ENCODE results near the gene TM9SF4.
A peak's percentile ranks its signal among the peaks of the same experiment; 100 is the strongest.
"Not testable (repeated sequence)": the region's sequence is repeated elsewhere in the genome, so short reads cannot be mapped to it uniquely, and the experiment has no call there.

TM9SF4 gene

DNA sequence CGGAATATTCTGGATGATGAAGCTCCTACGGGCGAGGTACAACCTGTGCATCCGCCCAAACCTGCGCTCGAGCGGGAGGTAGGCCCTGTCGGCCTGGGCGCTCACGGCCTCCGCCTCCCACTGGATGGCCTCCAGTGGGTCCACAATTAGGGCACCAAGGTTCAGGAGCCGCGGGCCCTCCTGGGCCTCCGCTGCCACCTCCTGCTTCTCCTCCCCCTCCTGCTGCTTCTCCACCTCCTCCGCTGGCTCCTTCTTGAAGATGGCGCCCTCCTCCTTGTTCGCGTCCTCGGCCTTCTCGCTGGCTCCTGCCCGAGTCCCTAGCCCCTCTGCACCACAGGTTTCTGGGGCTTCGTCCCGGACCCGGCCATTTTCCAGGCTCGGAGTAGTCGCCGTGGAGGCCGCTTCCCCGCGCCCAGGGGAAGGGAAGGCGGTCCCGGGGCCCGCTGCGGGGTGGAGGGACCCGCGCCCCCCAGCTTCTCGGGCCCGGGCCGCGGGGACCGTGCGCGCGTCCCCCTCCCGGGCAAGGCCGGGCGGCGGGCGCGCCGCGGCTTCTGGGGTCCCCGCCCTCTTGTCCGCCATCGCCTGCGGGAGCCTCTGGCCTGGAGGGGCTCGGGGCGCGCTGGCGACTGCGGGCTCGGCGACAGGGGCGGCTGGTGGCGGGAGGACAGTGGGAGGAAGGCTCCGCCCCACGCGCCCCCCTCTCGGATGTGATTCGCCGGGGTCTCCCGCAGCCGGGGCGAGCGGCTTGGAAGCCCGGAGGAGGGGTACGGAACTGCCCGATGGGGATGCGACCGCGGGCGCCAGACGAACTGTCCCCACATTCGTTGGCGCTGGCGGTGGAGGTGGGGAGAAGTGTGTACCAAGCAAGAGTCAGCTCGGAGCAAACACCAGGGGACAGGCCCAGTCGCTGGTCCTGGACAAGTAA lies 80.4 kb downstream of the TM9SF4 start:
- peak in 1 of 3 experiments; percentile 33 for DNase-seq (ENCODE audit: low read depth in 3 of 3)

DNA sequence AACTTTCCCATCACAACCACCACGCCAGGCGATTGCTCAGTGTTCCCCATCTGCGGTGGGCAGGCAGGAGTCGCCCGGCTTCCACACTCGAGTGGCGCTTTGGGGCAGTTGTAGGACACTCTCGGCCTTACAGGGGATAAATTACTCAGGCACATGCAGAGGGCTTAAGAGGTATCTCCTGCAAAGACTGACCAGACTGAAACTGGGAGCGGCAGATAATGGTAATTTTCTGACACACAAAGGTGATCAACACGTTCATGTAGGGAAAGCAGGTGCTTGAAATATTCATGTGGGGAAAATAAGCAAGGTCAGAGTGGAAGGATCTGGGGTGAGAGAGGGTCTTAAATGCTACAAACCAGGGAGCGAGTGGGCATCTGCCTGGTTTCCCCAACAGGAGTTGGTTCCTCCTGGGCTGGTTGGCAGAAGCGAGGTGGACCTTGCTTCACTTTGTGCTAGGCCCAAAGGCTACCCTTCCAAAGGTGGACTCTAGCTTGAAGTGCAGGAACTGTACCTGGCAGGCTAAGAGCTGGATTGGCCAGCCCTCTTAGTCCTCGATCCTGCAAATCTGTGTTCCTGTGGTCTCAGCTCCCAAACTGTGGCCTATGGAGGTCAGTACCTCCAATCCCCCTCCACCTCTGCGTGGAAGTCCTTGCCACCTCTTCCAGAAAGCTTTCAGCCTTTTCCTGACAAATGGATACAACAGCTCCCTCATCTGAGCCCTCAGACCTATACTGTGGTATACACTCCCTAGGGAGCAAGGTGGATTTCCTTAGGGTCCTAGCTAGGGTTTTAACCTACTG lies 81.3 kb downstream of the TM9SF4 start:
- DNase-seq (ENCODE audit: low read depth in 3 of 3) = no peak

DNA sequence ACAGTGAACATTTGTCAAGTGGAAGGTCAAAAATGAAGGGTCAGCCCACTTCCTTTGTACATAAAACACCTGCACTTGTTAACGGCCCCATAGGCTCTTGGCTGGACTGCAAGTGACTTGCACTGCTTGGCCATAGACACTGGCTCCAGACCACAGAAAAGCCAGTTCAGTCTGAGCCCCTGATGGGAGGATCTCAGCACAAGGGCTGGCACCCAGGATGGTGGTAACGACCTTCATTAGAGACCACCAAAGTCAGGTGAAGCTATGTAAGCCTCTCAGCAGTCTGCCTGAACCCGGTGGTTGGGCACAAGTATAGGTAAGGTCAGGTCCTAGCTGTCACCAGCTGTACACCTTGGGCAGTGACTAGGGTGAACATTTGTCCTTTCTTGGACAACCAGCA lies 81.9 kb downstream of the TM9SF4 start:
- no peak for DNase-seq (ENCODE audit: low read depth in 3 of 3)

DNA sequence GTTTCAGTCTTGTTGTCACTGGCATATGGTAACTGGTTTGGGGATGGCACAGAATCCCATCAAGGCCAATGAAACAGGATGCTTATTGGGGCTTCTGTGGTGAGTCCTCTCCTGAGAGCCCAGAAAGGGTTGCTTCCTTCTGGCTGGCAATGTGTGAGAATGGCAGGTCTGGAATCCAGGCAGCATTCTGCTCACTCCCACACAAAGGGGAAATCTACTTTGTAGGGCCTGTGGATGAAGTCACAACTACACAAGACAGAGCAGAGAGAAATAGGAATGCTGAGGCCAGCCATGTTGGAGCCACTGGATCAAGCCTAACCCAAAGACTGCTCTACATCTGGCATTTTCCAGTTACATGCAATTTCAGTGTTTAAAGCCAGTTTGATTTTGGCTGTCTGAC lies 82.4 kb downstream of the TM9SF4 start:
- no peak for DNase-seq (ENCODE audit: low read depth in 3 of 3)

DNA sequence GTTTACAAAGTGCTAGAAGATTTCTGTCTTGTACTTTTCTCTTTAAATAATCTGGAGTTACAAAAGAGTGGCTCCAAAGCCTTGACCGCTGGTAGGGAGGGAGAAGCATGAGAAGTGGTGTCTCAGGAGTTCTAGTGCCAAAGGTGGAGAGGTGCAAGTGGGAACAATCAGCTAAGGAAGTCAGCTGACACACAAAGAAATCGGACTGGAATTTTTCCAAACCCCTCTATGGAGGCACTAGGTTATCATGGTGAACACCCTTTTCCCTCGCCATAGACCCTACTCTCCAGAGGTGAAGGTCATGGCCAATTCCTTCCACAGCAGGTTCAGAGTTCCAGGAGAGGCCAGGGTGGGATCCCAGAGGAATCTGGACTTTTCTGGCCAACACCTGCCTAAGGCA lies 83.2 kb downstream of the TM9SF4 start:
- DNase-seq (ENCODE audit: low read depth in 3 of 3) = no peak

DNA sequence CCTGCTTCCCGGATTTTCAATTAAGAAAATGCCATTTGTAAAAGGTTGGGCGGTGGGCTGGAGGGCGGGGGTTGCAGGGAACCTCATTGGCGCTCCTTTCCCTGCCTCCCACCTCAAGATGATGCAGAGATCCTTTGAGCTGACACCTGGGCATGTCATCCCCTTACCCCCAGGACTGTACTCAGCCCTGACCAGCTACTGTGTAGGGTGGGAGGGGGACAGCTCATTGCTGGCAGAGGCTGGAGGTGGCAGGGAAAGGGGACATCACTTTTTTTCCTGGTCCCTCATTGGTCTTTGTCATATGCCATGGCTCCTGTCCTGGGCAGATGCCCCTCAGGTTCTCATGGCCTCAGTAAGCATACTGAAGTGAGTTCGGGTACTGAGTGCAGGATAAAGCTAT lies 83.8 kb downstream of the TM9SF4 start:
- not testable (repeated sequence) for DNase-seq (ENCODE audit: low read depth in 3 of 3)

DNA sequence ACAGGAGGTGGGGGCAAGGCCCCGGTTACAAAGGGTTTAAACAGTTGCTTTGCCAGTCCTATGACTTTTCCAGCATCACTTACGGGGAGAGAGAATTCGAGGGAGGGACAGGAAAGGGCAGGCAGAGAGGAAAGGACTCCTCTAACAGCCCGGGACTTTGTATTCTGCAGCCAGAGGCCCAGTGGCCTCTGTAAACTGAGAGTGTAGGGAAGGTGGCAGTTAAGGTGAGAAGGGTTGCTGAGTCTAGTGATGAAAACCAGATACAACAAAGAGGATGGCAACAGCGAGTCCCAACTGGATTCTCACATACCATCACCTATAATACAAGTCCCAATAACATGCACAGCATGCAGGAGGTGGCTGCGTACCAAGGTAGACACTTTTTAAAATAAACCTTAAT lies 84.5 kb downstream of the TM9SF4 start:
- no peak for DNase-seq (ENCODE audit: low read depth in 3 of 3)

DNA sequence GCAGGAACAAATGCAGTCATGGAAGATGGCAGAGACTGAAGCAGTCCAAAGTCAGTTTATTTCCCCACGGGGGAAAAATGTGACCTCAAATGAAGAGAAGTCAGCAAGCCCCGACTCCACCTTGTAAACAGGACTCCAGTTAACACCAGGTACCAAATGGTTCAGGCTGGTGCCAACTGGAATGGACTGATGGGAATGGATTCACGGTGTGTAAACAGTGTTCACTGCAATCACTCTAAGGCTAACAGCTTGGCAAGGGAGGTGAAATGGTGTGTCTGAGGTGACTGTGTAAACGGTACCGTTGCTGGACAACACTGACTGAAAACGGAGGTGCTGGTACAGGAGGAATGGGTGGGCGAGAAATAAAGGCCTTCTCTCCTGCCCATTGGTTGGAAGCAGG lies 86.1 kb downstream of the TM9SF4 start:
- no peak for DNase-seq (ENCODE audit: low read depth in 3 of 3)

DNA sequence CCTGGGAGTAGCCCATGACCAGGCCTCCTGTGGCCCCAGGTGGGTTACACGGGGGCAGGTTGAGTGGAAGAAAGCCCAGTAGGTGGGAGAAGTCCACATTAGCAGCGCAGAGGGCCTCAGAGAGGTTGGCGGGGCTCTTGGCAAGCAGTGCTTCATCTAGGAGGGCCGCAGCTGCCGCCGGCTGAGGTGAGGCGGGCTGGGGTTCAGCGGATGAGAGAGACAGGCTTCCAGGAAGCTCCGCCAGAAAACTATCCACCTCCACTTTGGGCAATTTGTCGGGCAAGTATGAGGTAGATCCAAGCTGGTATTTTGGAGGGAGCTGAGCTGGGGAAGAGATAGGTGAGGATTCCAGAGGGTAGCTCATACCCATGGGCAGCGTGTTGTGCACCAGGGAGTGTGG lies 87.1 kb downstream of the TM9SF4 start:
- DNase-seq (ENCODE audit: low read depth in 3 of 3) = not testable (repeated sequence)

DNA sequence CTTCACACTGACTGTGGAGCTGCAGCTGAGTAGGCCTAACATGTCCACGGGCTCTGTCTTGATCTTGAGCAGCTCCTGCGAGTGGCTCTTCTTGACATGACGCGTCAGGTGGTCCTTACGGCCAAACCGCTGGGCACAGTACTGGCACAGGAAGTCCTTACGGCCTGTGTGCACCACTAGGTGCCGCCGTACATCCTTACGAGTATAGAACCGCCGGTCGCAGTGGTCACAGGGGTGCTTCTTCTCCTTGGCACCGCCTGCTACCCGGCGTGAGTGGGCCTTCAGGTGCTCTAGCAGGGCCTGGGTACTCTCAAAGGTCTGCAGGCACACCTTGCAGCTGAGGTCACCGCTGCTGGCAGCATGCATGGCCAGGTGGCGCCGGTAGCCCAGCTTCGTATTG lies 87.6 kb downstream of the TM9SF4 start:
- not testable (repeated sequence) for DNase-seq (ENCODE audit: low read depth in 3 of 3)

DNA sequence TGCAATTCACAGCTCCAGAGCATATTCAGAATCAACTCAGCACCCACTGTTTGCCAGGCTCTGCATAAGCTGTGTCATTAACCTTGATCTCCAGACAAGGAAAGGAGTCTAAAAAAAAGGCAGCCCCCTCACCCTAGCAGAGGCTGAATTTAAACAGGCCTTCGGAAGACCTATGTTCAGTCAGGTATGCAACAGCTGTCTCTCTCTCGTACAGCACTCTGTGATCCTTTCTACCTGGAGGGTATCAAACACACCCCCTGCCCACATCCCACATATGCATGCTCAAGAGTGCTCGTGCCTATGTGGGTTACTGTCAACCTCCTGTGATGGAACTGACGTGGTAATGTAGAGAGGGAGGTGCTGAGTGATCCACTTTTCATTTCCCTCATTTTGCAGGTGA lies 89.5 kb downstream of the TM9SF4 start:
- DNase-seq (ENCODE audit: low read depth in 3 of 3) = no peak

DNA sequence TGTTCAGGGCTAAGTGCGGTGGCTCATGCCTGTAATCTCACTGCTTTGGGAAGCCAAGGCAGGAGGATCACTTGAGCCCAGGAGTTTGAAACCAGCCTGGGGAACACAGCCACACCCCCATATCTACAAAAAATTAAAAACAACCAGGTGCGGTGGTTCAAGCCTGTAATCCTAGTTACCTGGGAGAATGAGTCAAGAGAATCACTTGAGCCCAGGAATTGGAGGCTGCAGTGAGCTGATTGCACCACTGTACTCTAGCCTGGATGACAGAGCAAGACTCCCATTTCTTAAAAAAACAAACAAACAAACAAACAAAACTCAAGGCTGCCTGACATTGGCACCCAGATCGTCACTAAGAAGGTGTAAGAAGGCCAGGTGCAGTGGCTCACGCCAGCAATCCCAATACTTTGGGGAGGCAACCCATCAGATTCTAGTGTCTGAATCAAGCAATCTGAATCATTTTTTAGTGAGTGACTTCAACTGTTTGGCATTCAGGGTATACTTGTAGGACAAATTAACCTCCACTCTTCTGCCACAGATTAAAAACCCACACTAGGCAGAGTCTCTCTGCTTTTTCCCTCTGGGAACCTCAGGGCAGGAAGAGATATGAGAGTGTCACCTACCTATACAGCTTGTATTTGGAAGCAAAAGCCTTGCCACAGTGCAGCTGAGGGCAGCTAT lies 91.9 kb downstream of the TM9SF4 start:
- no peak for DNase-seq (ENCODE audit: low read depth in 3 of 3)

DNA sequence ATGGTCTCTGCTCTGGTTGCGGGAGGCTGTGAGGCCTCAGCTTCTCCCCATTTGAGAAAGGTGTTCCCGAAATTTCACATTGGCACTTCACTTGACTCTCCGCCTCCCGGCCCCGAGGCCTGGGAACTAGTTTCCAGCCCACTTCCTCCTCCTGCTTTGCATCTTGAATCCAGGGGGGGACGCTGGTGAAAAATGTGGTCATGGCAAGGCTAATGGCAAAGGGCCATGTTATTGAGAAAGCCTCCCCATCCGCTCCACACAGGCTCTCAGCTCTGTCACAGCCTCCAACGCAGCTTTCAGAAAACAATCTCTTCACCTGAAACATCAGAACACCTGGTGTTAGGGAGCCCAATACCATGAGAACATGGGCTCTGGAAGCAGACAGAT lies 92.5 kb downstream of the TM9SF4 start:
- DNase-seq (ENCODE audit: low read depth in 3 of 3) = no peak

DNA sequence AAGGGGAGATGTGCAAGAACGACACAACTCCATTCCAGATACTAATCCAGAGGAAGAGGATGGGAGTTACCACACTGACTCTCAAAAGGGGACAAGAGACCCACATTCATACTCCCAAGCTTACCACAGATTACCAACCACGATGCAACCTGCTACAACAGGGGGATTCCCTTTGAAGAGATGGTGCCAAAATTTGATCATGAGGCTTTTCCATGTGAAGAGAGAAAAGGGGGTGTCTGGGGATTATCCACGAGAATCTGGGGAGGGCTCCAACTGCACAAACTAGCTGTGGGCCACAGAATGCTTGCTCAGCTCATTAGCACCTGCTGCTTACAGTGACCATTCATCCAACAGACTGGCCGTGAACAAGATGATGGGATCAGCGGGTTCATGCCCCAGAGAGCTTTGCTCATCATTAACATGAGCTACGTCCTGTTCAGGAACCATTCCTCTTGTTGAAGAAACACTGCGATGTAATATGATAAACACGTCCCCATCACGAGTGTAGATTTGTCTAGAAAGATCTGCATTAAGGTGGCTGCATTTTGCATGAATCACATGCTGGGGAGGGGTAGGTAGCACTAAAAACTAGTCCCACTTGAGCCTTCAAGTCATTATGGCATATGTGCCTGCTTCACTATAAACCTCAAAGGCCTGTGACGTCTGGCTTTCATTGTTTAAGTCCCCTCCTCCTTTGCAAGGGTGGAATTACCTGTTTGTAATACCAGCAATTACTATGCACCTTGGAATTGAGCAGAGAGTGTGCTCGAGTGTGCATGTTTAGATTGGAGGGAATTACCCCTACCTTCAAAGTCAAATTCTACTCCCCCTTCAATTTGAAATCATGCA lies 94.1 kb downstream of the TM9SF4 start:
- DNase-seq (ENCODE audit: low read depth in 3 of 3) = no peak

DNA sequence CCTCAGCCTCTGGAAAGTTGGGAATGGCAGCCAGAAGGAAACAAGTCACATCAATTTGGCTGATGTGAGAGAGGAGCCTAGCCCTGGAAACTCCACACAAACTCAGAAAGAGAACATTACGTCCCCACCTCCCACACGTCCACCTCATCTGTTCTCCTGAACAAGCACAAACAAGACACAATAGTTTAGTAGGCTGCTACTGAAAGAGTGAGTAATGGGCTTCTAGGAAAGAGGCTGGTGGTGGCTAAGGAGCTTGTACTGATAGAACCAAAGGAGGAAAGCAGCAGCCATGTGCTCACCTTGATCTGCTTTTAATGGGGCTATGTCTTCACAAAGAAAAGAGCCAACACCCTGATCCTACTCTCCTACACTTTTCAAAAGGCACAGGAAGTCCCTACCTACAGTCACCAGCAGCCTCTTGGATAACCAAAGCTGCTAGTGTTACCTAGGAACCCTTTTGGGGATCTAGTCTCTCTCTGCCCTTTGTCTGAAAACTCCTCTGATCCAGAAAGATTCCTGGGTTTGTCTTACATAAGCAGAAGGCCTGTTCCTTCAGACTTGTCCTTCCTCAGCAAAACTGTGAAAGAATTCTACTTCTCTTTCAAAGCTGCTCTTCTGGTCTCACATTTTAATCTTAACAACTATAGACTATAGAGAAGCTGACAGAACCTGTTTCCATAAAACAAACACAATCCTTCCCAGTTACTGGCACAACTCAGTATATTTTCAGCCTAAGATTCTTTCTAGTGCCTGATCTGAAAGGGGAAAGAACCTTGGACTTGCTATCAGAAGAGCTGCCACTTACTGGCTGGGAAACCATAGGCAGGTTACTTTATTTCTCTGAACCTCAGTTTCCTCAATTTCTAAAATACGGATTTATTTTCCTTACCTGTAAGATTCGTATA lies 94.9 kb downstream of the TM9SF4 start:
- DNase-seq (ENCODE audit: low read depth in 3 of 3) = peak; percentile 31 to 48 (median 35)

DNA sequence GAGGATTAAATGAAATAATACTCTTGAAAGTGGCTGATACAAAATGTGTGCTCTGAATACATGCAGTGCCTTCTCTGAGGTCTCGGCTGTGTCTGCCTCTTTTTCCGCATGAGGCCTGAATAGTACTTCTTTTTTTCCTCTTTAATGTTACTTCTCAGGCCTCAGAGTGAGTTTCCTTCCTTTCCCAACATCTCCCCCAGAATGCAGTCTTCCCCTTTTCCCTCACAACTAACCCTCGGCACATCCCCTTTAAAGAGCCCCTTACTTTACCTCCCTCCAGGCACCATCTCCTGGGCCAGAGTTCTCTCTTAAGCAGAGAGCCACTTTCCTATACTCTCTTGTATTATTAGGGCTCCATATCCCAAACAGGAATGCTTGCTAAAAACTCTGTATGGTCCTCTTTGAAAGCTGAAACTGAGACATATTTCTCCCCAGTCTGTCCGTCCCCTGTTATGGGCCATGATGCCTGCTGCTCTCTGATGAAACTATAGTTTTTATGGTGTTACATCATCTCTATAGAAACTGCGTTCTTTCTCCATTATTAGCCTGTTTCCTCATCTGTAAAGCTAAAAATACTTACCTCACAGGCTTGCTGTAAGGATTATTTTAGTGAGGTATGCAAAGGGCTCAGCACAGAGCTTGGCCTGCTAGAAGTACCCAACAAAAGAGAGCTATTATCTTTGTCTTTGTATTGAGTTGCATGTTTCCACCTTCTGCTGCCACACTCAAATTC lies 95.8 kb downstream of the TM9SF4 start:
- DNase-seq (ENCODE audit: low read depth in 3 of 3) = no peak

DNA sequence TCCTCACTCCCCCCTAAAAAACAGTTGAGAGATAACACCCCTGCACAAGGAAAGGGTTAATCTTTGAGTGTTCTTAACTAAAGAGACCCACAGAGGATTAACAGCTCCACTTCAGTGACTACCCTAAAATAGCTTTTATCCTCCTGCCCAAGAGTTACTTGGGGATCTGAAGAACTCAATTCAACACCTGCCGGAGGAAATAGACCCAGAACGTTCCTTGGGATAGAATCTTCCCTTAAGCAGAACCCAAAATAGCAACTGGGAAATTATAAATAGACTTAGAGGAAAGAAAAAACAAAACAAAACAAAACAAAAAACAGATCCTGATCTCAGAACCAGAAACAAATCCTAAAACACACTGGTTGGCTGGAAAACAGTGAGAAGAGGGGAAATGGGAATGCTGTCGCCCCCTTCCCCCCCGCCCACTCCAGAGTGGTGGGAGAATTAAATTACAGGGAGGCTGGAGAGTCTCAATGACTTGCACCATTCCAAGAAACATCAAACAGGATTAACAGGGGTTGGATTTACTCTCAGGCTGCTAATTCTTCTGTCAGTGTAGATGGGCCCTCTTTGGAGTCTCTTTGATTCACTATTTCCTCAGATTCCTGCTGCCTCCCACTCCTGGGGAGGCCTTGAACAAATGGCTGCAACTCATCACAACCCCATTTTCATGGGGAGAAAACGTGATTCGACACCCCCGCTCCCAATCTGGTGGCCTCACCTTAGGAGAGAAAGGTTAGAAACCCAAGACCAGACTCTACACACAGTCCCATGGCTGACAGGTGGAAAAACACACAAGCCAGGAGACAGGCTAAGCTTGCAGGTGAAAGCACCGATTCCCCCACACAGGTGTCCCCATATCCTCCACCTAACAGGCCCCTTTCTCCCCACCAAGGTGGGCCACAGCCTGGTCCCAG lies 96.6 kb downstream of the TM9SF4 start:
- DNase-seq (ENCODE audit: low read depth in 3 of 3) = no peak

DNA sequence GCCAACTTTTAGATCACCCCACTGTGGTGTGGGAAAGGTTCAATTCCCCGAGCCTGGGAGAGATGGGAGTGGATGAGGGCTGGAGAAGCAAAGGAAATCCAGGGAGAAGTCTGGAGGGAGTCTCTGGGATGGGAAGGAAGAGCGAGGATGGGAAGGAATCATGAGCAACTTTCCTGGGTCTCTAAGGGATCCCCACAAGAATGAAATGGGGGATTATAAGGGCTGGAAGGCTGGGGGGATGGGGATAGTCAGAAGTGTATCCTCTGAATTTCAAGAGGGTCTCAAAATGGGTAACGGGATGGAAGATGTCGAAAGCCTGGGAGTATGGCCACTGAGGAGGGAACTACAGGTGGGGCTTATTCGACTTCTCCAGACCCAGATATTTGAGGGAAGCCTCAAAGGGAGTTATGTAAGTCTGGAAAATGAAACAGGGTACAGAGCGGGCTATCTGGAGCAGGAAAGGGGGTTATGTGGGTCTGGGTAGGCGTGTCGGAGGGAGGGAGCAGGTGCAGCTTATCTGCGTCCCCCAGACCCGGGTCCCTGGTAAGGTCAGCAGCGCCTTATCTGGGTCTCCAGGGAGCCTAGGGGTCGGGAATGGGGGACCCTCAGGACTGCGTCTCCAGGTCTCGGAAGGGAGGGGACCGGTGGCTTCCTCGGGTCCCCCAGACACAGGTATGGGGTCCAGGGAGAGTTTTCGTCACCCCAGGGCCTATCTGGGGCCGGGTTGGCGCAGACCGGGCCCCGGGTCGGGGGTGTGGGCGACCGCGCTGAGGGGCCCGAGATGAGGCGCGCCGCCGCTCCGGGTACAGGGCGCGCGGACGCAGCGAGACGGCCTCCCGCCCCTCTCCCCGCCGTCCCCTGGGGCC lies 97.5 kb downstream of the TM9SF4 start:
- DNase-seq (ENCODE audit: low read depth in 3 of 3) = no peak
